Ovary (tissue), 3 donors: Measurements from ENCODE around the gene CRYBG1.

Experiments used
- EP300 ChIP-seq: sonication (generic); formaldehyde crosslinking; IDR thresholded peaks from one replicate; pipeline ENCODE4 v1.6.1; 2017; ENCODE audit warnings: antibody characterized with exemption
- POLR2A ChIP-seq: fragments of 450-650 bp; IDR thresholded peaks from one replicate; pipeline ENCODE4 v1.6.1; 2017; ENCODE audit warnings: antibody characterized with exemption, mild to moderate bottlenecking, moderate library complexity
- TF ChIP-seq, protein P1 (sequence below), 3 donors: fragments of 450-650 bp in 2 of 3; fragments of 200-600 bp in 1 of 3; IDR thresholded peaks; one replicate each; pipeline versions ENCODE4 v1.5.1 to v1.8.0; 2016 to 2022; ENCODE audit warnings: antibody characterized with exemption in 3 of 3, mild to moderate bottlenecking in 1 of 3
- donor health status: DM: no; HTN: no; CAD: no.

DNA sequence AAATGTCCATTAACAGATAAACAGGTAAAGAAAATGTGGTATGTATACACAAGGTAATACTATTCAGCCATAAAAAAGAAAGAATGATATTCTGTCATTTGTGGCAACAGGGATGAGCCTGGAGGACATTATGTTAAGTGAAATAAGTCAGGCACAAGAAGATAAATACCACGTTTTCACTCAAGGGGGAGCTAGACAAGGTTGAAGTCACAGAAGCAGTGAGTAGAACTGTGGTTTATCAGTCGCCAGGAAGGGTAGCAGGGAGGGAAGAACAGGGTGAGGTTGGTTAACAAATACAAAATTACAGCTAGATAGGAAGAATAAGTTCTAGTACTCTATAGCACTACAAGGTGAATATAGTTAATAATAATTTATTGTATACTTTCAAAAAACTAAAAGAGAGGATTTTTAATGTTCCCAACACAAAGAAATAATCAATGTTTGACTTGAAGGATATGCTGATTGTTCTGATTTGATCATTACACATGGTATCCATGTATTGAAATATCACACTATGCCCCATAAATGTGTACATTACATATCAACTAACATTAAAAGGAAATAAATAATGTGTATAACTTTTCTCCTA, 247.7 kb downstream of the CRYBG1 start:
- TF ChIP-seq, protein P1, sequence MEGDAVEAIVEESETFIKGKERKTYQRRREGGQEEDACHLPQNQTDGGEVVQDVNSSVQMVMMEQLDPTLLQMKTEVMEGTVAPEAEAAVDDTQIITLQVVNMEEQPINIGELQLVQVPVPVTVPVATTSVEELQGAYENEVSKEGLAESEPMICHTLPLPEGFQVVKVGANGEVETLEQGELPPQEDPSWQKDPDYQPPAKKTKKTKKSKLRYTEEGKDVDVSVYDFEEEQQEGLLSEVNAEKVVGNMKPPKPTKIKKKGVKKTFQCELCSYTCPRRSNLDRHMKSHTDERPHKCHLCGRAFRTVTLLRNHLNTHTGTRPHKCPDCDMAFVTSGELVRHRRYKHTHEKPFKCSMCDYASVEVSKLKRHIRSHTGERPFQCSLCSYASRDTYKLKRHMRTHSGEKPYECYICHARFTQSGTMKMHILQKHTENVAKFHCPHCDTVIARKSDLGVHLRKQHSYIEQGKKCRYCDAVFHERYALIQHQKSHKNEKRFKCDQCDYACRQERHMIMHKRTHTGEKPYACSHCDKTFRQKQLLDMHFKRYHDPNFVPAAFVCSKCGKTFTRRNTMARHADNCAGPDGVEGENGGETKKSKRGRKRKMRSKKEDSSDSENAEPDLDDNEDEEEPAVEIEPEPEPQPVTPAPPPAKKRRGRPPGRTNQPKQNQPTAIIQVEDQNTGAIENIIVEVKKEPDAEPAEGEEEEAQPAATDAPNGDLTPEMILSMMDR (IDR thresholded peaks at IDR 0.05): no peak
- no peak for TF ChIP-seq EP300
- no peak for TF ChIP-seq POLR2A
